Activated CD4-positive, CD25-positive, alpha-beta regulatory T cell treated with anti-CD3 and anti-CD28 coated beads, Interleukin-2, amount 50 U/mL, for 24 hours (primary cell): Measurements from ENCODE around the gene TRMT112.

Experiments used
- ATAC-seq, 2 donors: fragments of 150-1000 bp; cut with Tn5 transposase; one replicate each; pipeline ENCODE4 v1.10.0; 2021; ENCODE audit warnings: mild to moderate bottlenecking in 1 of 2, moderate library complexity in 1 of 2

TRMT112 gene

GRCh38 chr11:64317325-64317960, at the start of gene TRMT112:
TSS of gene TRMT112 (minus strand) at chr11:64317559. CDS start at chr11:64317526, 33 bp downstream.
- ATAC-seq = peak; percentile 82 to 84

GRCh38 chr11:64366751-64367150, 49.4 kb upstream of the TRMT112 start:
- ATAC-seq = no peak

GRCh38 chr11:64364911-64365310, 47.6 kb upstream of the TRMT112 start:
- no peak for ATAC-seq

GRCh38 chr11:64364435-64364834, 47.1 kb upstream of the TRMT112 start:
- ATAC-seq = no peak

GRCh38 chr11:64362339-64362738, 45.0 kb upstream of the TRMT112 start:
- ATAC-seq = no peak

GRCh38 chr11:64361659-64362058, 44.3 kb upstream of the TRMT112 start:
- no peak for ATAC-seq

- no peak for ATAC-seq
Observed at GRCh38 chr11:64360448-64360921, 43.1 kb upstream of the TRMT112 start.

- ATAC-seq = no peak
Observed at GRCh38 chr11:64359712-64360445, 42.5 kb upstream of the TRMT112 start.

- peak; percentile 82 to 83 for ATAC-seq
Observed at GRCh38 chr11:64358907-64359711, 41.8 kb upstream of the TRMT112 start, which contains the start of gene RPS6KA4. TSS of gene RPS6KA4 (plus strand) at chr11:64359162. CDS start at chr11:64359236, 74 bp downstream.

GRCh38 chr11:64358536-64358906, 41.2 kb upstream of the TRMT112 start:
- no peak for ATAC-seq

GRCh38 chr11:64357904-64358535, 40.7 kb upstream of the TRMT112 start:
- peak; percentile 67 to 69 for ATAC-seq

- no peak for ATAC-seq
Observed at GRCh38 chr11:64357446-64357845, 40.1 kb upstream of the TRMT112 start.

GRCh38 chr11:64356498-64357411, 39.4 kb upstream of the TRMT112 start:
- no peak for ATAC-seq

GRCh38 chr11:64355078-64355940, 38.0 kb upstream of the TRMT112 start:
- ATAC-seq = no peak

- no peak for ATAC-seq
Observed at GRCh38 chr11:64353715-64354506, 36.6 kb upstream of the TRMT112 start.

- no peak for ATAC-seq
Observed at GRCh38 chr11:64352995-64353714, 35.8 kb upstream of the TRMT112 start.

- no peak for ATAC-seq
Observed at GRCh38 chr11:64352099-64352994, 35.0 kb upstream of the TRMT112 start.

GRCh38 chr11:64351136-64351631, 33.8 kb upstream of the TRMT112 start:
- ATAC-seq = no peak
